Ascending aorta (tissue), 2 donors: Measurements from ENCODE around the gene RANBP3. TPM values are rescaled to one million over a fixed set of nuclear protein-coding genes. Genes with fewer than 3 reads are reported as not detected.
"Not testable (repeated sequence)": the region's sequence is repeated elsewhere in the genome, so short reads cannot be mapped to it uniquely, and the experiment has no call there.

Source experiments
- DNase-seq, 2 donors: peaks; one replicate each; pipeline ENCODE4 v3.0.0-alpha.2; 2019; ENCODE audit warnings: low spot score in 2 of 2
- H3K27ac ChIP-seq, 2 donors: fragments of 200-600 bp; sonication (generic); one replicate each; pipeline ENCODE4 v1.5.1; 2016 to 2017; ENCODE audit warnings: mild to moderate bottlenecking in 1 of 2
- H3K27me3 ChIP-seq: fragments of 200-600 bp; sonication (generic); one replicate; pipeline ENCODE4 v1.5.1; 2017
- H3K36me3 ChIP-seq, 2 donors: fragments of 200-600 bp; sonication (generic); one replicate each; pipeline ENCODE4 v1.5.1; 2016
- H3K4me1 ChIP-seq, 2 donors: fragments of 200-600 bp; sonication (generic); one replicate each; pipeline ENCODE4 v1.5.1; 2016 to 2017; ENCODE audit warnings: mild to moderate bottlenecking in 1 of 2
- H3K4me3 ChIP-seq, 2 donors: fragments of 200-600 bp; sonication (generic); one replicate each; pipeline ENCODE4 v1.5.1; 2016 to 2017; ENCODE audit warnings: mild to moderate bottlenecking in 1 of 2
- H3K9me3 ChIP-seq, 2 donors: fragments of 200-600 bp; sonication (generic); one replicate each; pipeline ENCODE4 v1.5.1; 2016
- intact Hi-C: fragments of 100-400 bp; cut with DNase I; formaldehyde crosslinking; loops from one replicate; pipeline ENCODE4 v1.15.1; 2023
- total RNA-seq: library from RNA; depleted of rRNA; stranded (reverse); fragments of >200 nt; gene quantifications from one replicate; pipeline ENCODE4 v1.1.0, GENCODE V29; 2016
- TF ChIP-seq, protein P1 (sequence below), 3 experiments: fragments of 200-600 bp in 2 of 3; fragments of 450-650 bp in 1 of 3; sonication (generic) in 2 of 3; IDR thresholded peaks; one replicate each; pipeline ENCODE4 v1.5.1; 2016 to 2019; ENCODE audit warnings: antibody characterized with exemption in 3 of 3, mild to moderate bottlenecking in 1 of 3, moderate library complexity in 1 of 3

Gene RANBP3
- total RNA-seq, 1 donor from 2014 or later, result 48.0 TPM

DNA sequence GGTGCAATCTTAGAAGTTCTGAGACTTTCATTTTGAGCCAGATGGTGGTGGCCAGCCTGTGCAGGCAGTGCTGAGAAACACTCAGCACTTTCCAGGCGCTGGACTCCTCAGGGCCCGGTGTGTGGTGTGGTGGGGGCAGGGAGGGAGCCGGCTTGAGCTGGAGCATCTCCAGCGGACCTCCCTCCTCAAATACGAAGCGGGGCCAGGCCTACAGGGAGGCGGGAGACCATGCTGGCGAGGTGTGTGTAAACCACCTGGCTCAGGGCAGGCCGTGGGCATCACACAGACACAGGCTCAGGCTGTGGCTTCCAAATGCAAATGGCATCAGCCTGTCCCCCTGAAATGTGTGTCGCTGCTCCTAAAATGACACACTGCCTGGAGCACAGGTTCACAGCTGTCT, 33.3 kb upstream of the RANBP3 start:
- H3K4me1 ChIP-seq, result no peaks in the 10 kb centered on the region
- DNase-seq, result no peak
- no peak overlapping the region for H3K27ac ChIP-seq
- TF ChIP-seq, protein P1, sequence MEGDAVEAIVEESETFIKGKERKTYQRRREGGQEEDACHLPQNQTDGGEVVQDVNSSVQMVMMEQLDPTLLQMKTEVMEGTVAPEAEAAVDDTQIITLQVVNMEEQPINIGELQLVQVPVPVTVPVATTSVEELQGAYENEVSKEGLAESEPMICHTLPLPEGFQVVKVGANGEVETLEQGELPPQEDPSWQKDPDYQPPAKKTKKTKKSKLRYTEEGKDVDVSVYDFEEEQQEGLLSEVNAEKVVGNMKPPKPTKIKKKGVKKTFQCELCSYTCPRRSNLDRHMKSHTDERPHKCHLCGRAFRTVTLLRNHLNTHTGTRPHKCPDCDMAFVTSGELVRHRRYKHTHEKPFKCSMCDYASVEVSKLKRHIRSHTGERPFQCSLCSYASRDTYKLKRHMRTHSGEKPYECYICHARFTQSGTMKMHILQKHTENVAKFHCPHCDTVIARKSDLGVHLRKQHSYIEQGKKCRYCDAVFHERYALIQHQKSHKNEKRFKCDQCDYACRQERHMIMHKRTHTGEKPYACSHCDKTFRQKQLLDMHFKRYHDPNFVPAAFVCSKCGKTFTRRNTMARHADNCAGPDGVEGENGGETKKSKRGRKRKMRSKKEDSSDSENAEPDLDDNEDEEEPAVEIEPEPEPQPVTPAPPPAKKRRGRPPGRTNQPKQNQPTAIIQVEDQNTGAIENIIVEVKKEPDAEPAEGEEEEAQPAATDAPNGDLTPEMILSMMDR (IDR thresholded peaks at IDR 0.05), result no peak
- H3K27me3 ChIP-seq, result no peaks in the 10 kb centered on the region
- no peak overlapping the region for H3K4me3 ChIP-seq
- H3K9me3 ChIP-seq, result no peaks in the 10 kb centered on the region
- intact Hi-C loops, result no loop called here
- peaks cover 3 to 76% of the 10 kb centered on the region in 2 donors for H3K36me3 ChIP-seq

DNA sequence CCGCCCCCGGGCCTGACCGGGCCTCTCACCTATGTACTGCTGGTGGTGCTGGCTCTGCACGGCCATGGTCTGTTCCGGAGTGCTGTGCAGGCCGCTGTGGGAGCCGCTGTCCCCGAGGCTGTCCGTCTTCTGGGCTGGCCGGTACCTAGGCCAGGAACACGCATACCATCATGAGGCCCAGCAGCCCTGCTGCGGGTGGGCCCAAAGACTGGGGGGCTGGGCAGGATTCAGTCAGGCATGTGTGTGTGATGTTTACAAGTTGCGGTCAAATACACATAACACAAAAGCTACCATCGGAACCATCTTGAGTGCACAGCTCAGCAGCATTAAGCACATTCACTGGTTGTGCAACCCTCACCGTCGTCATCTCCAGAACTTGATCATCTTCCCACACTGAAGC, 32.2 kb upstream of the RANBP3 start:
- no peak for DNase-seq
- intact Hi-C loops, result no loop called here
- H3K9me3 ChIP-seq, result no peaks in the 10 kb centered on the region
- H3K4me1 ChIP-seq, result no peaks in the 10 kb centered on the region
- TF ChIP-seq, protein P1 (IDR thresholded peaks at IDR 0.05), result no peak
- H3K4me3 ChIP-seq, result no peak overlapping the region
- no peaks in the 10 kb centered on the region for H3K27me3 ChIP-seq
- H3K27ac ChIP-seq, result no peak overlapping the region
- peaks cover 9 to 78% of the 10 kb centered on the region in 2 donors for H3K36me3 ChIP-seq

- no peak for DNase-seq
- intact Hi-C loops, result no loop called here
- no peaks in the 10 kb centered on the region for H3K9me3 ChIP-seq
- H3K36me3 ChIP-seq, result peaks cover 21 to 84% of the 10 kb centered on the region in 2 donors
- H3K4me1 ChIP-seq, result no peaks in the 10 kb centered on the region
- H3K27me3 ChIP-seq, result no peaks in the 10 kb centered on the region
- TF ChIP-seq, protein P1 (IDR thresholded peaks at IDR 0.05), result no peak
- no peak overlapping the region for H3K4me3 ChIP-seq
- no peak overlapping the region for H3K27ac ChIP-seq
Observed at GRCh38 chr19:6007866-6008265, 29.9 kb upstream of the RANBP3 start.

GRCh38 chr19:6006896-6007295, 29.0 kb upstream of the RANBP3 start:
- Histone ChIP-seq H3K9me3 (no peaks in the 10 kb centered on the region), H3K36me3 (peaks cover 29 to 84% of the 10 kb centered on the region in 2 donors), H3K27me3 (no peaks in the 10 kb centered on the region), H3K27ac (no peak overlapping the region), H3K4me3 (no peak overlapping the region), H3K4me1 (no peaks in the 10 kb centered on the region)
- DNase-seq, result no peak
- intact Hi-C loops, result no loop called here
- TF ChIP-seq, protein P1 (IDR thresholded peaks at IDR 0.05), result no peak

GRCh38 chr19:6006070-6006446, 28.1 kb upstream of the RANBP3 start:
- peaks cover 37 to 85% of the 10 kb centered on the region in 2 donors for H3K36me3 ChIP-seq
- H3K9me3 ChIP-seq, H3K4me1 ChIP-seq, H3K4me3 ChIP-seq, H3K27ac ChIP-seq, DNase-seq, intact Hi-C loops, H3K27me3 ChIP-seq: not testable (repeated sequence)

DNA sequence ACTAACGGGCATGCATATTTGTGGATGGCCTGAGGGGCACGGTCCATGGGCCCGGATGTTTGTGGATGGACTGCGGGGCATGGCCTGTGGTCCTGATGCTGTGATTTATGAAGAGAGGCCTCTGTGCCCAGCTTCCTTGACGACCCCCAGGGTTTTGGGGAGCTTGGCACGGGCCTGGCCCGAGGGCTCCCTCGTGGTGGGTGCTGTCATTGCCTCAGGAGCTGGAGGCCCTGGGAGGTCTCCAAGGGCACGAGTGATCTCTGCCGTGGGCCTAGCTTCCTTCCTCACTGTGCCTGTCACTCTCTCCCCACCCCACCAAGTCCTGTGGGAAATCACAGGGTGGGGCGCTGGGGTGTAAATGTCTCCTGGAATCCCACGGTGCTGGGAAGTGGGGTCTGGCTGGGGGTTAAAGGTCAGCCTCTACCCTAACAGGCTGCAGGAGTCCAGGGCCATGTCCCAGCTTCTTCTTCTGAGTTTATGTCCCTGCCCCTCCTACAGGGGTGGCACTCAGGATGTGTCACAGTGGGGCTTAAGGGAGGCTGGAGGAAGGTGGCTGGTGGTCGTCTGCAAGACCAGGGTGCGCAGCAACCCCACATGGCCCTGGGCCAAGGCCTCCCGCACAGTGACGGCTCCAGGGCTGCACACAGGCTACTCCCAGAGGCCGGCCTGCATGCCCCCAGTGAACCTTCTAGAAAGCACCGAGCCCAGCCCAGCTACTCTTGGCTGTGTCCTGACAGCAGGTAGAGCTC, 27.6 kb upstream of the RANBP3 start:
- Histone ChIP-seq H3K36me3 (peaks cover 38 to 85% of the 10 kb centered on the region in 2 donors), H3K27ac (no peak overlapping the region), H3K4me1 (no peaks in the 10 kb centered on the region), H3K27me3 (no peaks in the 10 kb centered on the region), H3K9me3 (no peaks in the 10 kb centered on the region), H3K4me3 (no peak overlapping the region)
- intact Hi-C loops, result no loop called here
- no peak for DNase-seq
- TF ChIP-seq, protein P1 (IDR thresholded peaks at IDR 0.05), result no peak
